ENCODE data around the gene USP43.
"Not testable (repeated sequence)": the region's sequence is repeated elsewhere in the genome, so short reads cannot be mapped to it uniquely, and the experiment has no call there.

Gene USP43

GRCh38 chr17:9644910-9645751 lies at the start of gene USP43:
TSS of gene USP43 (plus strand) at chr17:9645517. CDS start at chr17:9645633, 116 bp downstream.
- no peak for DNase-seq

GRCh38 chr17:9597638-9598037 lies 47.7 kb upstream of the USP43 start:
- not testable (repeated sequence) for DNase-seq

- DNase-seq, result no peak
These were observed 46.7 kb upstream of the USP43 start for GRCh38 chr17:9598661-9599060.

GRCh38 chr17:9604583-9604982 lies 40.7 kb upstream of the USP43 start:
- not testable (repeated sequence) for DNase-seq

GRCh38 chr17:9606453-9606852 lies 38.9 kb upstream of the USP43 start:
- no peak for DNase-seq

GRCh38 chr17:9607058-9607457 lies 38.3 kb upstream of the USP43 start:
- not testable (repeated sequence) for DNase-seq

GRCh38 chr17:9611557-9611956 lies 33.8 kb upstream of the USP43 start:
- DNase-seq, result no peak

GRCh38 chr17:9612006-9612405 lies 33.3 kb upstream of the USP43 start:
- DNase-seq, result no peak

- no peak for DNase-seq
These were observed 29.8 kb upstream of the USP43 start for GRCh38 chr17:9615486-9615885.

GRCh38 chr17:9622961-9623360 lies 22.4 kb upstream of the USP43 start:
- no peak for DNase-seq

- no peak for DNase-seq
These were observed 16.8 kb upstream of the USP43 start for GRCh38 chr17:9628509-9628908.

- DNase-seq, result no peak
These were observed 12.6 kb upstream of the USP43 start for GRCh38 chr17:9632741-9633140.

GRCh38 chr17:9635340-9635739 lies 10.0 kb upstream of the USP43 start:
- DNase-seq, result no peak

GRCh38 chr17:9636501-9636900 lies 8.8 kb upstream of the USP43 start:
- no peak for DNase-seq

- not testable (repeated sequence) for DNase-seq
These were observed 4.9 kb upstream of the USP43 start for GRCh38 chr17:9640388-9640787.

GRCh38 chr17:9643611-9644010 lies 1.7 kb upstream of the USP43 start:
- no peak for DNase-seq

GRCh38 chr17:9645851-9646545 lies 681 bp downstream of the USP43 start:
- DNase-seq, result no peak

GRCh38 chr17:9646546-9646885 lies 1.2 kb downstream of the USP43 start:
- no peak for DNase-seq

- DNase-seq, result no peak
These were observed 1.7 kb downstream of the USP43 start for GRCh38 chr17:9647014-9647413.

- DNase-seq, result no peak
These were observed 3.3 kb downstream of the USP43 start for GRCh38 chr17:9648521-9649110.

GRCh38 chr17:9658593-9659211 lies 13.4 kb downstream of the USP43 start:
- DNase-seq, result no peak

- no peak for DNase-seq
These were observed 15.7 kb downstream of the USP43 start for GRCh38 chr17:9661027-9661426.

GRCh38 chr17:9663511-9663910 lies 18.2 kb downstream of the USP43 start:
- not testable (repeated sequence) for DNase-seq

Data from NCI-H2107 (cell line).